Astrocyte (in vitro differentiated cells and primary cell): Measurements from ENCODE around the gene ARMC7.

Experiments
- EZH2 ChIP-seq: IDR thresholded peaks from 2 replicates; pipeline ENCODE4 v1.6.1; 2012; ENCODE audit warnings: mild to moderate bottlenecking, low read length, inconsistent platforms; ENCODE audit not compliant: insufficient read depth
- TF ChIP-seq, protein P1 (sequence below): IDR thresholded peaks from 2 replicates; pipeline ENCODE4 v1.5.1; 2011; ENCODE audit warnings: low read depth, mild to moderate bottlenecking, inconsistent platforms, low read length, moderate library complexity; ENCODE audit not compliant: insufficient read depth

DNA sequence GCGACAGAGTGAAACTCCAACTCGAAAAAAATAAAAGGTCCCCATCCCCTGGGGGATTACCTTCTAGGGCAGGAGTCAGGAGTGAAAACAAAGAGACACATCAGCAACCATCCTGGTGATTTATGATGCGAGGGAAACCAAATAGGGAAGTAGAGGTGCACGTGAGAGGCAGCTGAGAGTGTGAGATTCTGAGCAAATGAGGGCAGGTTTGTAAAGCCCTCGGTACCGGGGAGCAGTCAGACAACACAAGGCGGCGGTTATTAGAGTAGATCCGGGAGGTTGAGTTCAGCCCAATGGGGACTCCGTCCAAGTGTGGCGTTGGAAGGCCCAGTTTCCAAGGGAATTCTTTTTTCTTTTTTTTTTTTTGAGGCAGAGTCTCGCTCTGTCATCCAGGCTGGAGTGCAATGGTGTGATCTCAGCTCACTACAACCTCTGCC lies 7.4 kb upstream of the ARMC7 start:
- no peak for TF ChIP-seq EZH2
- TF ChIP-seq, protein P1, sequence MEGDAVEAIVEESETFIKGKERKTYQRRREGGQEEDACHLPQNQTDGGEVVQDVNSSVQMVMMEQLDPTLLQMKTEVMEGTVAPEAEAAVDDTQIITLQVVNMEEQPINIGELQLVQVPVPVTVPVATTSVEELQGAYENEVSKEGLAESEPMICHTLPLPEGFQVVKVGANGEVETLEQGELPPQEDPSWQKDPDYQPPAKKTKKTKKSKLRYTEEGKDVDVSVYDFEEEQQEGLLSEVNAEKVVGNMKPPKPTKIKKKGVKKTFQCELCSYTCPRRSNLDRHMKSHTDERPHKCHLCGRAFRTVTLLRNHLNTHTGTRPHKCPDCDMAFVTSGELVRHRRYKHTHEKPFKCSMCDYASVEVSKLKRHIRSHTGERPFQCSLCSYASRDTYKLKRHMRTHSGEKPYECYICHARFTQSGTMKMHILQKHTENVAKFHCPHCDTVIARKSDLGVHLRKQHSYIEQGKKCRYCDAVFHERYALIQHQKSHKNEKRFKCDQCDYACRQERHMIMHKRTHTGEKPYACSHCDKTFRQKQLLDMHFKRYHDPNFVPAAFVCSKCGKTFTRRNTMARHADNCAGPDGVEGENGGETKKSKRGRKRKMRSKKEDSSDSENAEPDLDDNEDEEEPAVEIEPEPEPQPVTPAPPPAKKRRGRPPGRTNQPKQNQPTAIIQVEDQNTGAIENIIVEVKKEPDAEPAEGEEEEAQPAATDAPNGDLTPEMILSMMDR, result no peak
